Thoracic aorta (tissue), 2 donors: Measurements from ENCODE around the gene HOXC6. TPM values are rescaled to one million over a fixed set of nuclear protein-coding genes. Genes with fewer than 3 reads are reported as not detected.
A peak's percentile ranks its signal among the peaks of the same experiment; 100 is the strongest.

Experiments
- ATAC-seq: fragments of 150-250 bp; one replicate; pipeline ENCODE4 v1.8.0; 2017; ENCODE audit warnings: low read depth; ENCODE audit not compliant: insufficient number of reproducible peaks, low FRiP score
- DNase-seq: peaks from one replicate; pipeline ENCODE4 v3.0.0-alpha.2; 2020; ENCODE audit warnings: low spot score
- H3K27ac ChIP-seq, 2 donors: fragments of 200-600 bp; sonication (generic); 1 replicate in 1 of 2; 2 replicates in 1 of 2; pipeline ENCODE4 v1.5.1; 2016; ENCODE audit warnings: mild to moderate bottlenecking in 2 of 2, moderate library complexity in 2 of 2
- H3K27me3 ChIP-seq: fragments of 200-600 bp; sonication (generic); replicated peaks from 2 replicates; pipeline ENCODE4 v1.6.0; 2016; ENCODE audit warnings: mild to moderate bottlenecking; ENCODE audit not compliant: insufficient read depth
- H3K36me3 ChIP-seq: fragments of 200-600 bp; sonication (generic); one replicate; pipeline ENCODE4 v1.5.1; 2016
- H3K4me1 ChIP-seq, 2 donors: fragments of 200-600 bp; sonication (generic); 1 replicate in 1 of 2; 2 replicates in 1 of 2; pipeline versions ENCODE4 v1.5.1 to v1.6.0; 2016; ENCODE audit warnings: low read depth in 2 of 2, mild to moderate bottlenecking in 1 of 2; ENCODE audit not compliant: control insufficient read depth in 1 of 2
- H3K4me3 ChIP-seq: fragments of 200-600 bp; sonication (generic); 2 replicates; pipeline ENCODE4 v1.5.1; 2016; ENCODE audit warnings: mild to moderate bottlenecking
- H3K9me3 ChIP-seq: fragments of 200-600 bp; sonication (generic); 2 replicates; pipeline ENCODE4 v1.5.1; 2016
- total RNA-seq, 2 donors: library from RNA; depleted of rRNA; stranded (reverse); fragments of >200 nt; gene quantifications; one replicate each; pipeline versions ENCODE4 v1.1.0 to v1.2.3, GENCODE V29; 2016
- TF ChIP-seq, protein P1 (sequence below): fragments of 200-600 bp; sonication (generic); IDR thresholded peaks from one replicate; pipeline ENCODE4 v1.5.1; 2019; ENCODE audit warnings: antibody characterized with exemption

The HOXC6 gene
- total RNA-seq, 2 donors from 2014 or later, result not detected

DNA sequence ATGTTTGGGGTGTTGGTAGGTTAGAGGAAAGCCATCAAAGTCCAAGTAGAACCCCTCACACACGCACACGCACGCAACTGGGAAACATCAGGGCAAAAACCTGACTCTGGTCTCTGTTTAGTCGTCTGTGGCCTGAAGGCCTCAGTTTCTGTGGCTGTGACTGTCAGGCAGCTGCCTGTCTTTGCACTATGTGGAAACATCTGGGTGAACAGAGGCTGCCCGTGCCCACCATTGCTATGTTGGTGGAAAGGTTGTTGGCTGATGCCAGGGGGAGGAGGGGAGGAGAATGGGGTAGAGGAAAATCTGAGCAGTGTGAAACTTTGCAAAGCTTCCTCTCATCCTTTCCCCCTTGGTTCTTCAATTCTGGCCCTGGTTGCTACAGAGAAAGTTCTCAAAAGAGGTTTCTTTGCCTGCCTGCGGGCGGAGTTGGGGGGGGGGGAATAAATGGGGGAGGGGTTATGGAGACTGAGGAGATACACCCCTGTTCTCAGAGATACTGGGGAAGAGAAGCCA lies 35.8 kb upstream of the HOXC6 start:
- ATAC-seq, result no peak
- peaks cover 70% of the 10 kb centered on the region for H3K27me3 ChIP-seq
- TF ChIP-seq, protein P1, sequence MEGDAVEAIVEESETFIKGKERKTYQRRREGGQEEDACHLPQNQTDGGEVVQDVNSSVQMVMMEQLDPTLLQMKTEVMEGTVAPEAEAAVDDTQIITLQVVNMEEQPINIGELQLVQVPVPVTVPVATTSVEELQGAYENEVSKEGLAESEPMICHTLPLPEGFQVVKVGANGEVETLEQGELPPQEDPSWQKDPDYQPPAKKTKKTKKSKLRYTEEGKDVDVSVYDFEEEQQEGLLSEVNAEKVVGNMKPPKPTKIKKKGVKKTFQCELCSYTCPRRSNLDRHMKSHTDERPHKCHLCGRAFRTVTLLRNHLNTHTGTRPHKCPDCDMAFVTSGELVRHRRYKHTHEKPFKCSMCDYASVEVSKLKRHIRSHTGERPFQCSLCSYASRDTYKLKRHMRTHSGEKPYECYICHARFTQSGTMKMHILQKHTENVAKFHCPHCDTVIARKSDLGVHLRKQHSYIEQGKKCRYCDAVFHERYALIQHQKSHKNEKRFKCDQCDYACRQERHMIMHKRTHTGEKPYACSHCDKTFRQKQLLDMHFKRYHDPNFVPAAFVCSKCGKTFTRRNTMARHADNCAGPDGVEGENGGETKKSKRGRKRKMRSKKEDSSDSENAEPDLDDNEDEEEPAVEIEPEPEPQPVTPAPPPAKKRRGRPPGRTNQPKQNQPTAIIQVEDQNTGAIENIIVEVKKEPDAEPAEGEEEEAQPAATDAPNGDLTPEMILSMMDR, result no peak

DNA sequence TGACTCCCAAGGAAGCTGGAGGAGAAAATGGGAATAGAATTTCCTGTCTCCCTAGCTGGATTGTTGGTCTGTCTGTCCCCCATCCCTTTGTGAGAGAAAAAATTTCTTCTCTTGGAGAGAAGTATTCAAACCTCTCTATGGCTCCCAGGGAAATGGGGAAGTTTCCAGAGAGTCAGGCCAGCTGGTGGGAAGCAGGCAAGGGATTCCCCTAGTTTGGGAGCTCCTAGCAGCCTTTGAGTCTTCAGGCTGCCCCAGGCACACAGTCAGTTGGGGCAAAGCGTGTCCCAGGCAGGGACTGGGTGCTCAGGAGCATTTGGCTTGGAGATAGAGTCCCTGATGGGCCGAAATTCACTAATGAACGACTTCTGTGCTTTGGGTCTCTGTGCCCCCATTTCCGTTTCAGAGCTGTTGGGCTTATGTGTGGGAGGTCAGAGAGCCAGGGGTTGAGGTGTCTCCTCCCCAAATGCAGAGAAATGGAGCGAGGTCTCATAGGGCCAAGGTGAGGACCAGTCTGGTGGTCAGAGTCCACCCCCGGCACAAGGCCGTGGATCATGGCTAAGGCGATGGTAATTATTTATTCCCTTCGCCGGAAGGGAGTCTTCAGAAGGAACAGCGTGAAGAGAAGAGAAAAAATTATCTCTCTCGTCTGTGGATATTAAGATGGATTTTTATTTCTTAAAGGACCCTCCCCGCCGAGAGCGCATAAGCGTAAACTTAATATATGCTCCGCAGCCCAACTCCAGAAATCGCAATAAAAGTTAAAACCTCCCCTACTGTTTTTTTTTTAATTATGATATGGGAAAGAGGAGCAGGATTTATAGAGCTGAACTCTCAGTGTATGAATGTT lies 34.9 kb upstream of the HOXC6 start:
- no peaks in the 10 kb centered on the region for H3K36me3 ChIP-seq
- TF ChIP-seq, protein P1, result no peak
- peaks cover 15 to 33% of the 10 kb centered on the region in 2 donors for H3K4me1 ChIP-seq
- H3K4me3 ChIP-seq, result no peak overlapping the region
- no peaks in the 10 kb centered on the region for H3K9me3 ChIP-seq
- DNase-seq (no peak), ATAC-seq (no peak)
- H3K27ac ChIP-seq, result no peak overlapping the region
- peaks cover 60% of the 10 kb centered on the region for H3K27me3 ChIP-seq

More for the DNA sequence above, 35.8 kb upstream of the HOXC6 start:
- peaks cover 15 to 33% of the 10 kb centered on the region in 2 donors for H3K4me1 ChIP-seq
- no peak overlapping the region for H3K27ac ChIP-seq
- no peak for DNase-seq
- no peak overlapping the region for H3K4me3 ChIP-seq
- H3K9me3 ChIP-seq, result no peaks in the 10 kb centered on the region
- no peaks in the 10 kb centered on the region for H3K36me3 ChIP-seq

DNA sequence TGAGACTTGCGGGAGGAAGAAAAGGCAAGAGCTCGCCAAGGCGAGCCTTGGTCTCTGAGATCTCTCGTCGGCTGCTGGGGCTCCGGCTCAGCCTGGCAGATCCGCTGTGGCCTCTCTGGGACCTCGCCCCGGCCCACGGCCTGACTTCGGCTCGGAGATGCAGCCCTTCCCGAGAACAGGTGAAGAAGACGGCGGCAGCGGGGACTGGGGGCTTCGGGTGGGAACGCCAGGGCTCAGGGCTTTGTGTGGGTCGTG lies 34.3 kb upstream of the HOXC6 start:
- H3K36me3 ChIP-seq, result no peaks in the 10 kb centered on the region
- TF ChIP-seq, protein P1, result no peak
- H3K4me3 ChIP-seq, result no peak overlapping the region
- H3K9me3 ChIP-seq, result no peaks in the 10 kb centered on the region
- ATAC-seq (no peak), DNase-seq (no peak)
- no peak overlapping the region for H3K27ac ChIP-seq
- peaks cover 15 to 33% of the 10 kb centered on the region in 2 donors for H3K4me1 ChIP-seq
- peaks cover 55% of the 10 kb centered on the region for H3K27me3 ChIP-seq

DNA sequence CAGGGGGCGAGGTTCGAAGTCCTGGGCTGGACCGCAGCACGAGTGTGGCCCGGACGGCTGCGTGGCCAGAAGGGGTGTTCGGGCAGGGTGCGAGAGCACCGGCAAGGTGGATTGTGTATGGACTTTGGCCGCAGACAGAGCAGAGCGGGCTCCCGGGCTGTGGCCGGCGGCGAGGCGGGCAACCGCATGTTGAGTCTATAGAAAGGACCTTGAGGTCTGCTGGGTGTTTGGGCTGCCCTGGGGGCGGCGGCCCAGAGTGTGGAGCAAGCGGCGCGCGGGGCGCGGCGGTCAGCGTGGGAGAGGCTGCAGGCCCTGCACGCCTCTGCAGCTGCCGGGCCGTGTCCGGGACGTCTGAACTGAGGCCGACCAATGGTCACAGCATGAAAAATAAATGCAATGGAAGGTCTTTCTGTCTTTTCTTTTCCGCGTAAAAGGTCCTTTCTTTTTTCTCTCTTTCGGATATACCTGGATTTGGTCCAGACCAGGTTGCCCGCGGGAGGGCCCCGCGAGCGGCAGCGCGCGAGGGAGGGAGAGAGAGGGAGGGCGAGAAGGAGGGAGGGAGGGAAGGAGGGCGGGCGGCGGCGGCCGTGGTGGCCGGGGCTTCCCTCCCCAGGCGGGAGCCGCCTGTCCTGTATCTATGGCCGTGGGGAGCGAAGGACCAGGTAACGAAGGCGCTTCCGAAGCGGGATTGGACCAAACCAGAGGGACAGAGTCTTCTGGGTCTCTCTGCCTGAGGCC lies 33.8 kb upstream of the HOXC6 start:
- no peak for ATAC-seq

DNA sequence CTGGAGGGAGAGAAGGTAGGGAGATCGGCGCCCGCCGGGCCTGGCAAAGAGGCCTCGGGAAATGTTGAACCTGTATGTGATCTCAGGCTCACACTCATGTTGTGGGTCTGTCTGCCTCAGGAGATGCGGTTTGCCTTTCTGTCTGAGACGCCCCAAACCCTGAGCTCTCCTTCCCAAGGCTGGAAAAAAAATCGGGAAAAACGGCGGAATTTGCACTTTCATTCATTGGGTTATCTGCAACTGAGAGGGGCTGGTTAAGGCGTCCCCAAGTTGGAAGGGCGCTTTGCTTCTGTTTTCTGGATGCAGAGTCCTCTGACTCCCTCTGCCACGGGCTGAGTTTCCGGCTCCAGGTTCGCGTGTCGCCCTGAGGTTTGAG lies 33.2 kb upstream of the HOXC6 start:
- Histone ChIP-seq H3K4me1 (peaks cover 20 to 32% of the 10 kb centered on the region in 2 donors), H3K36me3 (no peaks in the 10 kb centered on the region), H3K4me3 (peak overlapping the region; percentile 66), H3K27ac (no peak overlapping the region), H3K27me3 (peaks cover 50% of the 10 kb centered on the region), H3K9me3 (no peaks in the 10 kb centered on the region)
- no peak for ATAC-seq
- no peak for DNase-seq
- TF ChIP-seq, protein P1, result no peak

More for the DNA sequence above, 33.8 kb upstream of the HOXC6 start:
- Histone ChIP-seq H3K36me3 (no peaks in the 10 kb centered on the region), H3K27ac (no peak overlapping the region), H3K4me3 (peak overlapping the region; percentile 66), H3K27me3 (peaks cover 50% of the 10 kb centered on the region), H3K9me3 (no peaks in the 10 kb centered on the region), H3K4me1 (peaks cover 15 to 28% of the 10 kb centered on the region in 2 donors)
- TF ChIP-seq, protein P1, result no peak
- no peak for DNase-seq
